ENCODE results near the gene PLK4.
"Not testable (repeated sequence)": the region's sequence is repeated elsewhere in the genome, so short reads cannot be mapped to it uniquely, and the experiment has no call there.

Gene PLK4

GRCh38 chr4:127880763-127881562 is at the start of gene PLK4:
Gene PLK4, plus strand, starts transcription at chr4:127880893. Its CDS starts 242 bp downstream, at chr4:127881135.
- DNase-seq (ENCODE audit: low spot score), result peak; percentile 97

DNA sequence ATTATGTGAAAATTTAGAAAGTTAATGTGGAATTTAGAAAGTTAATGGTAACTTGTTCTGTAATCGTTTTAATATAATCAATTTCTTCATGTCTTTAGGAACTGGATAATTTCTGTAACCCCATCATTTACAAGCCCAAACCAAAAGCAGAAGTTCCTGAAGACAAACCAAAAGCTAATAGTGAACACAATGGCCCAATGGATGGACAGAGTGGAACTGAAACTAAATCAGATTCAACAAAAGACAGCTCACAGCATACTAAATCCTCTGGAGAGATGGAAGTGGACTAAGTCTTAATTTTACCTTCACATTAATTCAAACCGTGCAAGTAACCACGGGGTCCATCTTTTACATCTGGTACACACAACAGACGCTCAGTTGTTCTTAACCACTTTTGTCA is 48.1 kb upstream of the PLK4 start:
- DNase-seq (ENCODE audit: low spot score), result no peak

DNA sequence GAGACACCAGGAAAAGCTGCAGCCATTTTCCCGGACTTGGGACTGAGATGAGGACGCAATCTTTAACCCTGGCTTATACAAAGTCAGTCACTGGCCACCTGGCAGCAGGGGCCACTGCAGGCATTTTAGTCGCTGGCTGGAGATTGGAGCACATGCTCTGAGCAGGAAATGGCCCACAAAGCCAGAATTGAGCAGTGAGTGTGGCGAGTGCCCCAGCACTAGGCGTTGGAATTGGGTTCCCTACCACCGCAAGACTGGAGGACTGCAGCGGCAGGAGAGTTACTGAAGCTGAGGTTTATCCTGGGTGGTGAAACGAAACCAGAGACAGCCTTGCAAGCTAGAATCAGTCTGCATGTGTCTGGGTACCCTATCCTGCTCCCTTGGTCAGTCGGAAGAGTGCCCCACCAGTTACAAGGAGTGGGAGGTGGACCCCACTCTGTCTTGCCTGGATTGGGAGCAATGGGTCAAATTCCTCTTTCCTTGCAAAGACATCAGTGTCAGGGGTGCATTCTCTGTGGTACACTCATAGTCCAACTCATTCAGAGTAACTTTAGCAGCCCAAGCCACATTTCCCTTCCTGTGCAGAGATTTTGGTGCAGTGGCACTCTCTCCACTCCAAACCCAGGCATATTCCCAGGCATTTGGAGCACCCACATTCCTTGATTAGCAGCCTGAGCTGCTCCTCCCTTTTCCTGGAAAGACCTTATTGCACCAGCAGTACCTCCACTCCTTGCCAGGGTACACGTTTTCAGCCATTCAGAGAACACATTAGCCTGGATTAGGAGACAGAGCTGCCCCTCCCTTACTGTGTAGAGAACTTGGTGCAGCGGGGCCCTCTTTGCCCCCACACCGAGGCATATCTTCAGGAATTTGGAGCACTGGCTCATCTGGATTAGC is 36.7 kb upstream of the PLK4 start:
- DNase-seq (ENCODE audit: low spot score), result no peak

- DNase-seq (ENCODE audit: low spot score), result no peak
These were observed 36.0 kb upstream of the PLK4 start for GRCh38 chr4:127844601-127845116.

- no peak for DNase-seq (ENCODE audit: low spot score)
These were observed 34.6 kb upstream of the PLK4 start for GRCh38 chr4:127846061-127846460.

- DNase-seq (ENCODE audit: low spot score), result no peak
These were observed 33.9 kb upstream of the PLK4 start for GRCh38 chr4:127846765-127847164.

DNA sequence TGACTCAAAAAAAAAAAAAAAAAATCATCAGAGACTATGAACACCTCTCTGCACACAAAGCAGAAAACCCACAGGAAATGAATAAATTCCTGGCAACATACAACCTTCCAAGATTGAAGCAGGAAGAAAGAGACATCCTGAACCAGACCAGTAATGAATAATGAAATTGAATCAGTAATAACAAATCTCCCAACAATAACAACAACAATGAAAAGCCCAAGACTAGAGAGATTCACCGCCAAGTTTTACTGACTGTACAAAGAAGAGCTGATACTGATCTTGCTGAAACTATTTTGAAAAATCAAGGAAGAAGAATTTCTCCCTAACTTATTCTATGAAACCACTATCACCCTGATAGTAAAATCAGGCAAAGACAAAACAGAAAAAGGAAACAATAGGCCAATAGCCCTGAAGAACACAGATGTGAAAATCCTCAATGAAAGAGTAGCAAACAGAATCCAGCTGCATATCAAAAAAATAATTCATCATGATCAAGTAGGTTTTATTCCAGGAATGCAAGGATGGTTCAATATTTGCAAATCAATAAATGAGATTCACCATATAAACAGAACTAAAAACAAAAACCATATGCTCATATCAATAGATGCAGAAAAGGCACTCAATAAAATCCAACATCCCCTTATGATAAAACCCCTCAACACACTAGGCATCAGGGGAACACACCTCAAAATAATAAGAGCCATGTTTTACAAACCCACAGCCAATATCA is 31.0 kb upstream of the PLK4 start:
- DNase-seq (ENCODE audit: low spot score), result no peak

GRCh38 chr4:127852661-127853060 is 28.0 kb upstream of the PLK4 start:
- no peak for DNase-seq (ENCODE audit: low spot score)

DNA sequence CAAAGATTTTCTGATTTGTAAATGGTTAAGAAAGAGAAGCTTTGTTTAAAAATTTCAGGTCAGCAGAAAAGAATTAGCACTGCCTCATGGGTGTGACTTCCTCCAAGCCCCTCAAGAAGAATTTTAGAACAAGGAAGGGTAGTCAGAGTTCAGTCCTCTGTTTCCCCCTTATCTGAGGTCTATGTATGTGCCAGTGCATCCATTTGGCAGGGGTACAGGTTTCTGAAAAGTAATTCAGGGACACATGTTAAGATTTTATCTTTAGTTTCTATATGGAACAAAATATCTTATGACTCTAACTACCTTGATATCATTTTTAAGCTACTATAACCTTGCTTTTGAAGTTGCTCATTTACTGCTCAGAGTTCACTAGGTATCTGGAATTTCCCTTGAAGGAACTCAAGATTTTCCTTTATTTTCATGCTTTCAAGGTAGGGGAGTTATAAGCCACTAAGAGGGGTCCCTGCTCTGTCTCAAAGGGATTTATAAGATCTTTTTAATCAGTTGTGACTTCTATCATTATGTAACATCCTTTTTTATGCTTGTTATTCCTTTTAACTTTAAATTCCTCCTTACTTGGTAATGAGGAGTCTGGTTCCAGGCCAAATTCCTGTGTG is 24.4 kb upstream of the PLK4 start:
- no peak for DNase-seq (ENCODE audit: low spot score)

- DNase-seq (ENCODE audit: low spot score), result no peak
These were observed 23.8 kb upstream of the PLK4 start for GRCh38 chr4:127856813-127857447.

- no peak for DNase-seq (ENCODE audit: low spot score)
These were observed 23.1 kb upstream of the PLK4 start for GRCh38 chr4:127857641-127858040.

GRCh38 chr4:127868196-127868595 is 12.5 kb upstream of the PLK4 start:
- DNase-seq (ENCODE audit: low spot score), result no peak

- no peak for DNase-seq (ENCODE audit: low spot score)
These were observed 10.4 kb upstream of the PLK4 start for GRCh38 chr4:127870281-127870680.

DNA sequence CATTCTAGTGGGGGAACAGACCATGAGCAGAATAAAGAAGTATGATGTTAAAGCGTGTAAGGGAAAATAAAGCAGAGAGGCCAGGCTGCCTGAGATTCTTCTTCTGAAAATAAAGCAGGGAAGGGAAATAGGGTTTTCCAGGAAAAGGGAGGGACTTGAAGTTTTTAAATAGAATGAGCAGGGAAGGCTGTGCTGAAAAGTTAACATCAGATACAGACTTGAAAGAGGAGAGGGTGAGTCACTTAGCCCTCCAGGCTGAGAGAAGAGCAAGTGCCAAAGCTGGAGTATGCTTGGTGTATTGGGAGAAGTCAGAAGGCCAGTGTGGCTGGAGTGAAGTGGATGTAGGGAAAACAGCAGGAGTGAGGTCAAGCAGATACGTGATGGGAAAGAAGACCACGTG is 10.0 kb upstream of the PLK4 start:
- no peak for DNase-seq (ENCODE audit: low spot score)

DNA sequence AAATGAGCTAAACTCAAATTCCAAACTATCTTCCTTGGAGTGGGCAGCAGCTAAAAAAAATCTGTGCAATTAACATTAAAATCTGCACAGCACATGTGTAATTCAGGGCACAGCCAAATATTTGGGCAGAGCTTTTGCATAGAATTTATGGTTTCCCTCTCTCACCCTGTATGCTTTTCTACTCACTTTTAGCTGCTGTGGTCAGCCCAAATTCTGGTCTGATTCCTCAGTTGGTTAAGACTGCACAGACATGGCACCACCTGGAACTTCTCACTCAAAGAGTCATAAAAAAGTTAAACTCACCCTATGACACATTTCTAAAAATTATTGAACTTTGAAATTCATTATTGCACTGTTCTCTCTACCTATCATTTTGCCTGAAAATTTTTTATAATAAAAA is 4.9 kb upstream of the PLK4 start:
- no peak for DNase-seq (ENCODE audit: low spot score)

DNA sequence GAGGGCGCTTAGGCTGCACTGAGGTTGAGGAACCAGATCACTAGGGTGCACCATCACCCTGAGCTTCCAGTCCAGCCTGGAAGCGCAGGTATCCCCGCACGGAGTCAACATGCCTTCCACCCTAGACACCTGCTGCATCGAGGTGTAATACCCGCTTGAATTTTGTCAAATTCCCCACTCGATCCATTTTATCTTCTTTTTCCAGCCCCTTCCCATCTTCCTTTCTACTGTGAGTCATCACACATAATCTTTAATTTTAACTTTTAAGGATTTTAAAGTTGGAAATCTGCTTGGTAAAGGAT is 821 bp downstream of the PLK4 start:
- DNase-seq (ENCODE audit: low spot score), result no peak

DNA sequence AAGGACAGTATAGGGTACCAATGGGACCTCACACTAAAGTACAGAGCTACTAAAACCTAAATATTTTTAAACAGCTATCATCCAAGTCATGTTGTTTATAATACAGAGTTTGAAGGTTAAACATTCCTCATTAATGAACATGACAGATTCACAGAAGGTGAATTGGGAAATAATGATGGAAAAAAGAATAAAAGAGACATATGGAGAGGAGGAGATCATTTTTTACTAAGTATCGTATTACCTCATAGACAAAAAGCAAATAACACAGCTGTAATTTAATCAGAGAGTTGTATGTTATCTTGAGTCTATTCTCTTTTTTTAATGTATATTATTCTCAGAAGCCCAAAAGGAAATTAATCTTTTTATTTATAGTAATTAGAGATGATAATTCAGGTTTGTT is 7.9 kb downstream of the PLK4 start:
- no peak for DNase-seq (ENCODE audit: low spot score)

GRCh38 chr4:127889903-127890302 is 9.2 kb downstream of the PLK4 start:
- DNase-seq (ENCODE audit: low spot score), result no peak

DNA sequence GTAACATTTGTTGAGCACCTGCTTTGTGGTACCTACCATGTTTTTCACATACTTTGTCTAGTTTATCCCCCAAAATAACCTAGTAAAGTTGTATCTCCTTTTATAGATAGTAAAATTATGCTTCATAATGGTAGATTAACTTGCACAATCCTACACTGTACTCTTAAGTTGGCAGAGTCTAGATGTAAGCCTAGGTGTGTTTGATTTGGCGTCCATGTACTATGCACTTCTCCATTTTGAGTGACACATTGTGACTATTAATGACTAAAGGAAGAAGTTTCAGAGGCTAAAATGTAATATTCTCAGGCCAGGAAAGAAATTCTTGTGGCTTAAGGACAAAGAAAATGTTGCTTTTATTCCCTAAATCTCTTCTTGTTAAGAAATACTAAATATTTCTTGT is 15.4 kb downstream of the PLK4 start:
- DNase-seq (ENCODE audit: low spot score), result no peak

DNA sequence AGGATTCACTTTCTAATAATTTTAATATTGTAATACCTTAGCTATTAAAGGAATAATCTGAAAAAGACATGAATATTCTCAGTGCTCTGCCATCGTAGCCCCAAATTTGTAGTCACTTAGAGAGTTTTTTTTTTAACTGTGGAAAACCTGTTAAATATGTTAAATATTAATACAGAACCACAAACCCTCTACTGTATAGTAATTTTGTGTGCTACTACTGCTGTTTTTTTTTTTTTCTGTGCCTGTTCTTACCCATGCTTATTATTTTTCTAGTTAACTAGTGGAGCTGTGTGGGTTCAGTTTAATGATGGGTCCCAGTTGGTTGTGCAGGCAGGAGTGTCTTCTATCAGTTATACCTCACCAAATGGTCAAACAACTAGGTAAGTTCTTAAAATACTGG is 15.8 kb downstream of the PLK4 start:
- DNase-seq (ENCODE audit: low spot score), result no peak

GRCh38 chr4:127899682-127900081 is 19.0 kb downstream of the PLK4 start:
- not testable (repeated sequence) for DNase-seq (ENCODE audit: low spot score)

DNA sequence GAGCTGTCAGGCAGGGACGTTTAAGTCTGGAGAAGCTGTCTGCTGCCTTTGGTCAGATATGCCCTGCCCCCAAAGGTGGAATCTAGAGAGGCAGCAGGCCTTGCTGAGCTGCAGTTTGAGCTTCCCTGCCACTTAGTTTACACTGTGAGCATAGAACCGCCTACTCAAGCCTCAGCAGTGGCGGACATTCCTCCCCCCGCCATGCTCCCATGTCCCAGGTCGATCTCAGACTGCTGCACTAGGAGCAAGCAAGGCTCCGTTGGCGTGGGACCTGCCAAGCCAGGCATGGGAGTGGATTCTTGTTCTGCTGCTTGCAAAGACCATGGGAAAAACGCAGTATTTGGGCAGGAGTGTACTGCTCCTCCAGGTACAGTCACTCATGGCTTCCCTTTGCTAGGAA is 24.3 kb downstream of the PLK4 start:
- DNase-seq (ENCODE audit: low spot score), result no peak

Measured in hematopoietic multipotent progenitor cell treated with erythropoietin and hydrocortisone succinate and interleukin-3 and kit ligand, for 17 days (in vitro differentiated cells).